HG02798 (cell line): ENCODE measurements around the gene CIZ1.

ENCODE experiments used
- ATAC-seq: cut with Tn5 transposase; IDR thresholded peaks from one replicate; pipeline ENCODE4 v1.9.1; 2021; ENCODE audit warnings: mild to moderate bottlenecking; ENCODE audit not compliant: unreplicated experiment, poor library complexity

Gene CIZ1

GRCh38 chr9:128214571-128215490 is 23.5 kb upstream of the CIZ1 start:
- ATAC-seq: no peak

GRCh38 chr9:128213746-128214497 is 22.6 kb upstream of the CIZ1 start:
- no peak for ATAC-seq

GRCh38 chr9:128211981-128212281 is 20.6 kb upstream of the CIZ1 start:
- ATAC-seq: no peak

DNA sequence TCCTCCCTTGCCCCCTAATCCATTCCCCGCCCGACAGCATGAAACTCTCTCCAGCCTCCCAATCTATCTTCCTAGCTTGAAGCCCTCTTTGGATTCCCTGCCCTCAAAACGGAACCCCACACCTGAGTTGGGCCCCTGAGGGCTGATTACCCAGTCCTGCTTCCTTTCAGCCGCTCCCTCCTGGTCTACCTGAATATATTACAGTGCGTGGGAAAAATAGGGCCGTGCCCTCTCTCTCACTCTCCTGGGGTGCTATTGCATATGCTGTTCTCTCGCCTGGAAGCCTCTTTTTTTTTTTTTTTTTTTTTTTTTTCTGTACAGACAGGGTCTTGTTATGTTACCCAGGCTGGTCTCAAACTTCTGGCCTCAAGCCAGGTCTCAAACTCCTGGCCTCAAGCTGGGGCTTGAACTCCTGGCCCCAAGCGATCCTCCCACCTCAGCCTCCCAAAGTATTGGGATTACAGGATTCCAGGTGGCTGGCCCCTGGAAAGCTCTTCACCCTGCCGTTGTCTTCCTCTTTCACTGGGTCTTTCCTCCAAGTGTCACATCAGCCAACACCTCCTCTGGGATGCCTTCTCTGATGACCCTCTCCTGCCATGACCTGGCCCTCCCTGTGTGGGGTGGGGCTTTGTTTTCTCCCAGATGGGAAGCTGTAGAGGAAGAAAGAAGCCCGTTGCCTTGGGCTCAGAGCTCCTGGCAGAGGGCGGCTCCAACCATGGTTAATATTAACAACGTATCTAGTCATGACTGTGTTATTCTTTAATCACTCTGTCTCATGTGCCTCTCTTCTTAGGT is 20.0 kb upstream of the CIZ1 start:
- no peak for ATAC-seq

DNA sequence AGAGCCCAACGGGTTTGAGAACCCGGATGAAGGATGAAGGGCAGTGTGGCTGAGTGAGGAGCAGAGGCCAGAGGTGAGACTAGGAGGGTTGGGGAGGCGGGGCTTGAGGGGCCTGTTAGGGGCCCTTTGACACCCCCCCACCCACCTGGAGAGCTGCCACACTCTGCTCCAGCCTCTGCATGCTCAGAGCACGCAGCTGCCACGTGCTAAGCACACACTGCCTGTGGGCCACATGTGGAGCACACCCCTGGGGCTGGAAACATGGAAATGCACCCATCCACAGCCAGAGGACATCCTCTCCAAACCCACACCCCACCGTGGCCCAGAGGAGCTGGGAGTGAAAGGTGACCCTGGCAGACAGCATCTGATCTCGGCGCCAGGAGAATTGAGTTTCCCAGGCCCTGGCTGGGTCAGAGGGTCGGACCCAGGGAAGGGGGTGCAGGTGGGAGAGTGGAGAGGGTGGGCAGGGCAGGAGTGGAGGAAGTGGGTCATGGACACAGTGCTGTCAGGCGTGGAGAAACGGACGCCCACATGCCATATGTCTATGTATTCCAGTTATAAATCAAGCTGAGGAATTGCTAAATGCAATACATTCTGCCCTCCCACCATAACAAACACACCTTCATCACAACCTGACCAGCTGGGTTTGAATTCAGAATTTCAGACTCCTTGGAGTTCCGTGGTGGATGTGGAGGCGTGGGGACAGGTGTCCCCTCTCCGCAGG is 17.7 kb upstream of the CIZ1 start:
- ATAC-seq: no peak

DNA sequence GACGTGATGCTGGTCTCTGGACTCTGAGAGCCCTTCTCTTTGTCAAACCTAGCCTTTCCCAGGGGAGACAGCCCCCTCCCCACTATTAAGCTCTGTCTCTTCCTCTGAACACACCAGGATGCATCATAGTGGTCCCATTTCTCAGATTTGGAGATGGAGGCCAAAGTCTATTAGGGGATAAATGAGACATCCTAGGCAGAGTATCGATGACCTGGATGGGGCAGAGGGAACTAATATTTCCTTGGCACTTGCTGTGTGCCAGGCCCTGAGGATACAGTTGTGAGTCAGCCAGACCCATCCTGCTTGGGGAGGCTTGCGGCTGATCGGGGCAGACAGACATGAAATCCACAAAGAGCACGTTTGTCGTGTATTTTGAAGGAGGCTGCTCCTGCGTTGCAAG is 17.0 kb upstream of the CIZ1 start:
- ATAC-seq: no peak

- ATAC-seq: no peak
Observed at GRCh38 chr9:128206916-128207910, 15.8 kb upstream of the CIZ1 start.

DNA sequence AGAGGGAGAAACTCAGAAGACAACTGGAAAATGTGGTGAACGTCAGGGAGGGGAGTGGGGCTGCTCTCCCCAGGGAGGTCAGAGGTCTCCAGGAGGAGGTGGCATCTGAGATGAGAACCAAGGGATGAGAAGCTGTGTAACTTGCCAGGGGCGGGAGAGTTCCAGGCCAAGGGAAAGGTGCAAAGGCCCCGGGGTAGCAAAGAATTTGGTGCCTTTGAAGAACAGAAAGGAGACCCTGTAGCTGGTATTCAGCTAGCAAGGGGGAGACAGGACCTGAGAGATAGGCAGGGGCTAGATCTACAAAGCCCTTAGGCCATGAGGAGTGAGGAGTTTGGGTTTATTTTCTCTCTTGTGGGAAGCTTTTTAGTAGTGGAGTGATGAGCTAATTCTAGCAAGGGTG is 15.1 kb upstream of the CIZ1 start:
- ATAC-seq: no peak

GRCh38 chr9:128205296-128205944 is 14.0 kb upstream of the CIZ1 start:
- ATAC-seq: no peak

DNA sequence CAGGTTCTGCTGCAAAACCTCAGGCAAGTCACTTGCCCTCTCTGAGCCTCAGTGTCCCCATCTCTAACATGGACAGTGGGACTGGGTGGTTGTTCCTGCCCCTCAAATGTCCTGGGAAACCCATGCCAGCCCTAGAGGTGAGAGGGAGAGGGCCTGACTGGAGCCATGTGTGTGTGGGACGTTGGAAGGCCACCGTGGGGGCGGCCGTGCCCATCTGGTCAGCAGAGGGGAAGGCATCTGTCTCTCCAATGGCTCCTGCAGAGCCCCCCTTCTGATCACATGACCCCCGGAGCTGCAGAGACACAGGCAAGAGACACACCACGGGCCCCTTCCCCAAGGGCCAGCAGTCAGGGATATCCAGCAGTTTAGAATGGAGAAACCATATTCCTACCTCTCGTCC is 13.5 kb upstream of the CIZ1 start:
- no peak for ATAC-seq

GRCh38 chr9:128203707-128204551 is 12.6 kb upstream of the CIZ1 start:
- ATAC-seq: no peak

GRCh38 chr9:128203024-128203706 is 11.8 kb upstream of the CIZ1 start, which contains the start of gene DNM1:
Gene DNM1 (plus strand): TSS chr9:128203379. CDS start chr9:128203471, 92 bp downstream.
- ATAC-seq: peak; percentile 91

DNA sequence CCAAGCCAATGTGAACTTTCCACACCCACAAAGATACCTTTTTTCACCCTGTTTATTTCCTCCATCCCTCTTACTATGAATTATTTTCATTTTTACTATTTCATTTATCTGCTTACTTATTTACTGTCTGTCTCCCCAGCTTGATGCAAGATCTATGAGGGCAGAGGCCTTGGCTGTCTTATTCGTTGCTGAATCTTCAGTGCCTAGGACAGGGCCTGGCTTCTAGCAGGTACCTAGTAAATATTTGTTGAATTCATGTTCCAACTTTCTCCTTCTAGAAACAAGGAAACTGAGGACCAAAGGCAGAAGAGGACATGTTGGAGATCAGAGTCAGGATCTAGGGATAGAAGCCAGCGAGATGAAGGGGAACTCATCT is 11.3 kb upstream of the CIZ1 start:
- no peak for ATAC-seq

GRCh38 chr9:128201441-128202369 is 10.3 kb upstream of the CIZ1 start:
- no peak for ATAC-seq

DNA sequence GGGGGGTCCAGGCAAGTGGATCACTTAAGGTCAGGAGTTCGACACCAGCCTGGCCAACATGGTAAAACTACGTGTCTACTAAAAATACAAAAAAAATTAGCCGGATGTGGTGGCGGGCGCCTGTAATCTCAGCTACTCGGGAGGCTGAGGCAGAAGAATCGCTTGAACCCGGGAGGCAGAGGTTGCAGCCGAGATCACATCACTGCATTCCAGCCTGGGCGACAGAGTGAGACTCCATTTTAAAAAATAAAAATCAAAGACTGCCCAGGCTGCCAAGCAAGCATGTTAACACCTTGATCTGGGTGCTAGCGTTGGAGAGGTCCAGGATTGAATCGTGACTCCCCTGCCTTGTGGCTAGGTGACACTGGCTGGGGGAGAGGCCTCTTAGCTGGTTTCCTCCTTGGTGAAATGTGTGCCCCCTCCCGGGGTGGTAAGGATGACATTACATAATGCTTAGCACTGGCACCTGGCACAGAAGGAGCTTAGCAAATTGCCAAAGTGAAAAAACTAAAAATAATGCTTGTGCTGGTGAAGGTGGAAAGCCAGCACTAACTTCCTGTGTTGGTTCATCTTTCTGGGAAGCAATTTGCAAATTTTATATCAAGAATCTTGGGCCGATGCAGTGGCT is 2.2 kb upstream of the CIZ1 start:
- ATAC-seq: no peak
